Hepatic stellate cell (primary cell): ENCODE results near the gene HENMT1.

ENCODE experiments used
- DNase-seq: peaks from one replicate; pipeline ENCODE4 v3.0.0; 2011; ENCODE audit warnings: low spot score

HENMT1 gene

DNA sequence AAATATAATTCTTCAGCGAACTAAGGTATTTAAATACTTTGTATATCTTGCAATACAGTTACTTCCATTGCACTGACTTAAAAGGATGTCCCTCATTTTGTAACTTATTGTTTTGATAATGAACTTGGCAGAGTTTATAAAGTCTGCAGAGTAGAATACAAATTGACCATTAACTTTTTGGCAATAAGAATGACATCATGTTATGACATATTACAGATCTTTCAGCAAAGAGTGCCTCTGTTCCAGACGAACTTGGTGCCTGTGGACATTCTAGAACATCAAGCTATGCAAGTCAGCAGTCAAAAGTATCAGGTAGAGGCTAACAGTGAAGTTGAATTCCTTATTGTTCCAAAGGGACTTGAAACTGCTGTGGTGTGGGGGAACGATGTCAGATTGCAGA is 32.9 kb downstream of the HENMT1 start:
- DNase-seq = no peak

DNA sequence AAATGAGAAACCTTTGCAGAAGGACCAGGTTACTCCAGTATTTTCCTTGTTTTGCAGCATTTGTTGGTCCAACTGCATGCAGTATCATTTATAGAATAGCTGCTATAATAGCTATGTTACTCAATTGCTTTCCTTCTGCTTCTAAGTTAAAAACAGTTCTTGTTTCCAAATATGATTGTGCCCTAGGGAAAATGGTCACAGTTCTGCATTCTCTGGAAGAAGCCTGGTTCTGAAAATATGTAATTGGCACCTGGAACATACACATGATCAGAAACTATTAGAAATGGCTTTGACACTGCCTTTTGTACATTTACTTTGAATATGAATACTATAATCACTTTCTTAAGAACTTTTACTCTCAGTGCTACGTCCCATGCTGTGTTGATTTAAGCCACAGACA is 33.6 kb downstream of the HENMT1 start:
- no peak for DNase-seq

DNA sequence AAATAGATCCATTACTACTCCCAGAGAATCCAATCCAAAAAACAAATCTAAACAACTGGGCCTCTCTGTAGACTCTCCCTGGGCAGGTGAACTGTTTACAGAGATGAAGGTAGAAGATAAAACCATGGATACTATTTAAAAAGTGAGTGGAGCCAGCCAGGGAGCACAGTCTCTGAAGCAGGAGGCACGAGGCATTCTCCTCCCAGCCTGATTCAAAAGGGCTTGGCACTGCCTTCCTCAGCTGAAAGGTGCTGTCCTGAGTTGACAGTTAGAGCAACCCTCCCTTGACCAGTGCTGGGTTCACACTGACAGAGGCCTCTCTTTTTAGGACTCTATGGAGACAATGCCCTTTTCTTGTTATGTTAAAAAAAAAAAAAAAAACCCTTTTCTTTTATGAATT is 36.8 kb downstream of the HENMT1 start:
- no peak for DNase-seq

DNA sequence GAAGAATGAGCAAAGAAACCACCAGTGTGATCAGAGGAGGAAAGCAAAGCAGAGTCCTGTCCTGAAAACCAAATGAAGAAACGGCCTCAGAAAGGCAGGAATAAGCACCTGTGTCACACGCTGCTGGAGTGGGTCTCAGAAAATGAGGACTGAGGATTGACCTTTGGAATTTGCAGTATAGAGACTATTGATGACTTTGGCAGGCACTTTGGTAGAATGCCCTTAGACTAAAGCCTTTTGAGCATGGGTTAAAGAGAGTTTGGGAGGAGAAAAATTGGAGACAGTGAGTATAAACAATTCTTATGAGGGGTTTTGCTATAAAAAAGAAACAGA is 43.2 kb downstream of the HENMT1 start:
- DNase-seq = no peak

DNA sequence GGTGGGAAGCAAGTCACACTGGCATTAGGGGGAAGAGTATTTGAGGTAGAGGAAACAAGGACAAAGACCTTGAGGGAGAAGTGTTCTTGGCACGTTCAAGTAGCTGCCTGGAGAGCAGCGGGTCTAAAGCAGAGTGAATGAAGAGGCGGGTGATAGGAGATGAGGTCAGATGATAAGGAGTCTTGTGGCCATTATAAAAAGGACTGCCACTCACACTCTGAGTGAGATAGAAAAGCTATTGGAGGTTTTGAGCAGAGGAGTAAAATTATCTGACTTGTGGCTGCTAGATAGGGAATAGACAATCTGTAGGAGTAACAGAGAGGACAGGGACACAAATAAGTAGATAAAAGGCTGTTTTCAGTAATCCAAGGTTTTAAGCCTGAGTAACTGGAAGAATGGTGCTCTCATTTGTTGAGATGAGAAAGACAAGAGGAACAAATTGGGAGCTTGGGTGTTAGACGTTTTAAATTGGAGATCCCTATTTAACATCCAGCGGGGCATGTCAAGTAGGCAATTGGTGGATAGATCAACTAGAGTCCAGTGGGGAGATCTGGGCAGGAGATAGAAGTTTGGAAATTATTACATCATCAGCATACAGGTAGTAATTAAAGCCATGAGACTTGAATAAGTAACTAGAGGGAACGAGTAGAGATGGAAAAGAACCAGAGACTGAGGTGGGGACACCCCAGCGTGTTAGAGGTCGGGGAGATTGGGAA is 43.7 kb downstream of the HENMT1 start:
- DNase-seq = no peak

DNA sequence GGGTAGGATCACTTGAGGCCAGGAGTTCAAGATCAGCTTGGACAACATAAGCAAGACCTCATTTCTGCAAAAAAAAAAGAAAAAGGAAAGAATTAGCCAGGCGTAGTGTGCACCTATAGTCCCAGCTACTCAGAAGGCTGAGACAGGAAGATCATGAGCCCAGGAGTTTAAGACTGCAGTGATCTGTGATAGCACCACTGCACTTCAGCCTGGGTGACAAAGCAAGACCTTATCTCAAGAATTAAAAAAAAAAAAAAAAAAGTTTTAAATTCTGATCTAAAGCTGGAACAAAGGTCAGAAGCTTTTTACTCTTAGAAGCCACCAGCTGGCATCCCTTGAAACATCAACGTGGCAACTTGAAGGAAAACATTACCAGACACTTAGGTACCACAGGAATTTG is 45.3 kb downstream of the HENMT1 start:
- DNase-seq = no peak

DNA sequence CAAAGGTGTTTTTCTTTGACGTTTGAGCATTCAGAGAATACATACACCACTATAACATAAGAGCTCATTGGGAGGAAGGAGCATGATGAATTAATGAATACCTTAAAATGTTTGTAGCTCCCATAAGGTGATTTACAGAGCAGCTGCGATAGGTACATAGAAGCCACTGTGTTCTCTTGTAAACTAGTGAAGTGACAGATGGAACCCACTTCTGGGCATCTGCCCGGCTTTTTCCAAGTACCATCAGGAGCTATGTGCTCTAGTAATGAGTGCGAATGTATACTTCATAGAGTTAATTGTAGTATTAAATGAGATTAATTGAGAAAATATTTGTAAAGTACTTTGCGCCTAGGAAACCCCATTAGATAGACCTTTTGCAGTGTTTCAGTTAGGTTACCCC is 48.4 kb downstream of the HENMT1 start:
- DNase-seq = no peak

DNA sequence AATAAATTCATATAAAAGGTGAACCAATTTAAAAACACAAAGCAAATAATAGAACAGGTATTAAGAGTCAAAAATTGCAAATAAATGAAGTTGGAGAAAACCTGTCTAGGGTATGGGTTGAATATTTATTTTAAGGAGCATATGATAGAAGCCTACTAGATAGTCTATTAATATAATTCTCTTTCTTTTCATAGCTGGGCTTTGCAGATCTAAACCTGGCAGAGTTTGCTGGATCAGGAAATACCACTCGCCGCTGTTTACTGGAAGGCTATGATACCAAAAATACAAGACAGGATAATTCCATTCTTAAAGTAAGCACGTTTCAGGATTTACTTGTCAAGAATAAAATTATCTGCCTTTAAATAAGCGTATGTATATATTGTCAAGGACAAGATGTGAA is 48.9 kb downstream of the HENMT1 start:
- DNase-seq = no peak

DNA sequence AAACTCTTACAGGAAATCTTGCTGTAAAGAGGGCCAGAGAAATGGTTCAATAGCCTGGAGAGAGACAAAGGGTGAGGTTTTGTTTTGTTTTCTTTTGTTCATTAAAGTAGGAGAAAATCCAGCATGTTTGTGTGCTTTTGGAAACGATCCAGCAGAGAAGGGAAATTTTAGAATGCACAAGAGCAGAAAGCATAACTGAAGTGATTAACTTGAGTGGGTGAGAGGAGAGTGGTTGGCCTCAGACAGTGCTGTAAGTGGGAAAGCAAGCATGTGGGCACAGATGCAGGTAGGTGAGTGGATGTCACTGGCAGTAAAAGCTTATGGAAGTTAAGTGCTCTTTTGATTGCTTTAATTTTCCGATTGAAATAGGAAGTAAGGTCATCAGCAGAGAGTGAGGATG is 50.8 kb downstream of the HENMT1 start:
- DNase-seq = no peak

DNA sequence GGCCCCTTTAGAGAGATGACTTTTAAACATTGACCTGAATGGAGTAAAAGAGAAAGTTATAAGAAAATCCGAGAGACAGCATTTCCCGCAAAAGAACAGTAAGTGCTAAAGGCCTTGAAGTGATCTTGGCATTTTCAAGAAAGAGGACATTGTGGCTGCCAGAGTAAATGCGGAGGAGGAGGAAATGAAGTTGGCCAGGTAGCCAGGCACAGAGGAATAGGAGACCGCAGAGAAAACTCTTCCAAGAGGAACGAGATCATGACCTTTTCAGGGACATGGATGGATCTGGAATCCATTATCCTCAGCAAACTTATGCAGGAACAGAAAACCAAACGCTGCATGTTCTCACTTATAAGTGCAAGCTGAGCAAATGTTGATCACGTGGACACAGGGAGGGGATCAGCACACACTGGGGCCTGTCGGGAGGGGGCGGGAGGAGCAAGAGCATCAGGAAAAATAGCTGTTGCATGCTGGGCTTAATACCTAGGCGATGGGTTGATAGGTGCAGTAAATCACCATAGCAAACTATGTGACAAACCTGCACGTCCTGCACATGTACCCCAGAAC is 51.3 kb downstream of the HENMT1 start:
- DNase-seq = no peak

DNA sequence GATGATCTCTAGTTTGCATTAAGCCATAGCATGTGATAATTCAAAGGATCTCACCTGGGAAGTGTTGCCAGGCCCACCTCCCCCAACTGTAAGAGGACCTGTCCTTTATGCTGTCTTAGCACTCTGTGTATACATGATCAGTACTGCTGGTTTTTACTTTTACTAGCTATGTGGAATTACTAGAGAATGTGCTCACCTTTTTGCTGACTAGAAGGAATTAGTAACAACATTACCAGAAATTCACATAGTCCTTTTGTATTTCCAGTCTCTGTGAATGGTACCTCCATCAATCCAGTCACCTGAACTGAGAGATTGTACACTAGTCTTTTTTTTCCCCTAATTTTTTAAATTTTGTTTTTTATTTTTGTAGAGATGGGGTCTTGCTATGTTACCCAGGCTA is 54.4 kb downstream of the HENMT1 start:
- no peak for DNase-seq

DNA sequence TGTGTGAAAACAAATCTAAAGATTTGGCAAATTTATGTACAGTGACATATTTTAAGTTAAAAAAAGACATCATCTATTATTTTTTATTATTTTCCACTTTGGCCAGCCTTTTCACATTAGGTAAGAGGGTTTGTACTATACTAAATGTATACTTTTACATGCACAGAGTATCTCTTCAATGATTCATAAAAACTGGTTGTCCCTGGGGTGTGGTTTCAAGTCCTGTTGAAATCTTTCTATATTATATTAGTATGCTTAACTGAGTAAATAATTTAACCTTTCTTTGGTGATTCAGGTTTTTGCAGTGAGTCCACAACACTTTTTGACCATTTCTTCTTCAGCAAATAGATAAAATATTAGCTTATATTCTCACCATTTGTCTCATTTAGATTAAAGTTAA is 55.3 kb downstream of the HENMT1 start:
- no peak for DNase-seq

DNA sequence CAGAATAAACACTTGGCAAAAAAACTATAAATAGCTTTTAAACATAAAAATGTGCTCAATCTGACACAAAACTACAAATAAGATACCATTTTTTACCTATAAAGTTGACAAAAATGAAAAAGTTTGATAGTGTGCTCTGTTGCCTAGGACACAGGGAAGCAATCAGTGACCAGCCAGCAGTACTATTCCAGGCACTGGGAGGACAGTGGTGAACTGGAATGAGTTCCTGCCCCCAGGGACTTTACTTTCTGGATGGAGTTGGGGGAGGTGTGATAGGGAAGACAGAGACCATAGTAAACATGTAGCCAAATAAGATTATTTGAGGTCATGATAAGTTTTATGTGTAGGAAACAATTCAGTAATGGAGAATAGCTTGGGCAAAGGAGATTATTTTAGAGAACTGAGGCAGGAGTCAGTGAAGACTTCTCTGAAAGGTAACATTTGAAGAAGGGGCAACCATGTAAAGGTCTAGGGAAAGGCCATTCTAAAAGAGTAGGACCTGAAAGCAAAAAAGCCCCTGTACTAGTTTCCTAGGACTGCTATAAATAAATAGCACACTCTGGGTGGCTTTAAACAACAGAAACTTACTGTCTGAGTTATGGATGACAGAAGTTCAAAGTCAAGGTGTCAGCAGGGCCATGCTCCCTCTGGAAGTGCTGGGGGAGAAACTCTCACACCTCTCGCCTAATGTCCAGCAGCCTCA is 59.0 kb downstream of the HENMT1 start:
- DNase-seq = no peak

DNA sequence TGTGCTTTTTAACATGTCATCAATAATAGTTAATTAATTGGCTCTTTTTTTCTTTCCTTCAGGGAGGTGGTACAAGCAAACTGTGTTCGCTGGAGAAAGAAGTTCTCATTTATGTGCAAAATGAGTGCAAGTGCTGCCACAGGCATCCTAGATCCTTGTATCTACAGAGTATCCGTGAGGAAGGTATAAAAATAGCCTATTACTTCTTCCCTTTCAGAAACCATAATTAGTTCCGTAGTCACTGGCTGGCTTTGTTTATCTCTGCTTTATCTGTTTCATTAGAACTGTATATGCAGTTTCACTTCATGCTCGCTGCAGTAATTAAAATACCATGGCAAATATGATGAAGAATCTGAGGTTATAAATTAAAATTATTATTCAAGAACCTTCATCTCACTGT is 60.4 kb downstream of the HENMT1 start:
- no peak for DNase-seq

DNA sequence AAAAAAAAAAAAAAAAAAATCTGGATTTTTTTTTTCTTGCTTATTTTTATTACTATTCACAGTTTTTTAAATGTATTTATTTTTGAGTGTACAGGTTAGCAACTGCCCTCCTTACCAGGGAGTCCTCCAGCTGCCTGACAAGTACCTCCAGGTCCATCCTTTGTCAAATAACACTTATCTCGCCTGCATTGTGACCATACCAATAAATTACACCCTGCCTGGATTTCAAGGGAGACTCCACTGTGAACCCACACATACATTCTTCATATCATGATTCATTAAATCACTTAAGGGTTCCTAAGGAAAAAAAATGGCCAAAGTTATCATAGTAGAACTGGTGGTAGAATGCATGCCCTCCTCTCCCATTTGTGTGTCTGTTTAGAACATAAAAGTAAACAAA is 62.6 kb downstream of the HENMT1 start:
- no peak for DNase-seq
